Duodenal mucosa (tissue), 2 donors: ENCODE data around the gene TP73.

ENCODE experiments used
- H3K27ac ChIP-seq: one replicate; pipeline ENCODE4 v1.7.0; 2013; ENCODE audit warnings: low read depth, low read length
- H3K27me3 ChIP-seq, 2 donors: one replicate each; pipeline ENCODE4 v1.7.0; 2013; ENCODE audit warnings: low read length in 2 of 2, control low read depth in 1 of 2; ENCODE audit not compliant: insufficient read depth in 2 of 2, control insufficient read depth in 1 of 2
- H3K36me3 ChIP-seq, 2 donors: one replicate each; pipeline ENCODE4 v1.7.0; 2013; ENCODE audit warnings: low read length in 2 of 2, control low read depth in 1 of 2; ENCODE audit not compliant: insufficient read depth in 2 of 2, control insufficient read depth in 1 of 2
- H3K4me1 ChIP-seq, 2 donors: one replicate each; pipeline ENCODE4 v1.7.0; 2013; ENCODE audit warnings: low read length in 2 of 2, control low read depth in 1 of 2; ENCODE audit not compliant: insufficient read depth in 2 of 2, control insufficient read depth in 1 of 2
- H3K4me3 ChIP-seq, 2 donors: one replicate each; pipeline ENCODE4 v1.7.0; 2013; ENCODE audit warnings: low read length in 2 of 2, low read depth in 1 of 2
- H3K9ac ChIP-seq, 2 donors: one replicate each; pipeline ENCODE4 v1.7.0; 2013; ENCODE audit warnings: low read length in 2 of 2, low read depth in 1 of 2
- H3K9me3 ChIP-seq, 2 donors: one replicate each; pipeline ENCODE4 v1.7.0; 2013; ENCODE audit warnings: low read length in 2 of 2, control low read depth in 1 of 2; ENCODE audit not compliant: control insufficient read depth in 1 of 2

The TP73 gene

GRCh38 chr1:3727042-3727824 is 74.9 kb downstream of the TP73 start:
- peaks cover 0 to 3% of the 10 kb centered on the region in 2 donors for H3K4me1 ChIP-seq
- H3K9ac ChIP-seq = no peak overlapping the region
- H3K27me3 ChIP-seq = peaks cover 4 to 9% of the 10 kb centered on the region in 2 donors
- H3K9me3 ChIP-seq = no peaks in the 10 kb centered on the region
- no peak overlapping the region for H3K4me3 ChIP-seq
- H3K27ac ChIP-seq = no peak overlapping the region
- H3K36me3 ChIP-seq = no peaks in the 10 kb centered on the region

GRCh38 chr1:3727825-3728776 is 75.8 kb downstream of the TP73 start:
- Histone ChIP-seq H3K9me3 (no peaks in the 10 kb centered on the region), H3K9ac (no peak overlapping the region), H3K36me3 (no peaks in the 10 kb centered on the region), H3K4me3 (no peak overlapping the region), H3K4me1 (peaks cover 0 to 2% of the 10 kb centered on the region in 2 donors), H3K27ac (no peak overlapping the region), H3K27me3 (peaks cover 6 to 15% of the 10 kb centered on the region in 2 donors)

- Histone ChIP-seq H3K27ac (no peak overlapping the region), H3K9ac (no peak overlapping the region), H3K27me3 (peaks cover 6 to 18% of the 10 kb centered on the region in 2 donors), H3K36me3 (no peaks in the 10 kb centered on the region), H3K4me1 (no peaks in the 10 kb centered on the region), H3K4me3 (no peak overlapping the region), H3K9me3 (no peaks in the 10 kb centered on the region)
Measured at GRCh38 chr1:3729594-3730542, 77.6 kb downstream of the TP73 start.

- Histone ChIP-seq H3K4me3 (no peak overlapping the region), H3K4me1 (no peaks in the 10 kb centered on the region), H3K27ac (no peak overlapping the region), H3K36me3 (peaks cover 0 to under 1% of the 10 kb centered on the region in 2 donors), H3K27me3 (peaks cover 6 to 18% of the 10 kb centered on the region in 2 donors), H3K9ac (no peak overlapping the region), H3K9me3 (no peaks in the 10 kb centered on the region)
Measured at GRCh38 chr1:3730543-3731247, 78.4 kb downstream of the TP73 start.

GRCh38 chr1:3731583-3732433 is 79.5 kb downstream of the TP73 start:
- Histone ChIP-seq H3K4me3 (no peak overlapping the region), H3K4me1 (no peaks in the 10 kb centered on the region), H3K36me3 (peaks cover 0 to 2% of the 10 kb centered on the region in 2 donors), H3K9ac (no peak overlapping the region), H3K9me3 (no peaks in the 10 kb centered on the region), H3K27me3 (peaks cover 6 to 18% of the 10 kb centered on the region in 2 donors), H3K27ac (no peak overlapping the region)

GRCh38 chr1:3732434-3733093 is 80.2 kb downstream of the TP73 start:
- H3K9me3 ChIP-seq = no peaks in the 10 kb centered on the region
- H3K27me3 ChIP-seq = peaks cover 6 to 18% of the 10 kb centered on the region in 2 donors
- no peaks in the 10 kb centered on the region for H3K4me1 ChIP-seq
- H3K4me3 ChIP-seq = no peak overlapping the region
- H3K9ac ChIP-seq = no peak overlapping the region
- H3K27ac ChIP-seq = no peak overlapping the region
- H3K36me3 ChIP-seq = peaks cover 0 to 2% of the 10 kb centered on the region in 2 donors

- H3K9ac ChIP-seq = no peak overlapping the region
- H3K36me3 ChIP-seq = peaks cover 0 to 5% of the 10 kb centered on the region in 2 donors
Measured at GRCh38 chr1:3733094-3733882, 81.0 kb downstream of the TP73 start.

More at GRCh38 chr1:3733094-3733882, 81.0 kb downstream of the TP73 start:
- no peaks in the 10 kb centered on the region for H3K4me1 ChIP-seq
- peaks cover 6 to 12% of the 10 kb centered on the region in 2 donors for H3K27me3 ChIP-seq
- no peaks in the 10 kb centered on the region for H3K9me3 ChIP-seq
- no peak overlapping the region for H3K4me3 ChIP-seq
- no peak overlapping the region for H3K27ac ChIP-seq
